Muscle of leg (tissue), 11 donors: Measurements from ENCODE around the gene ALG12. TPM values are rescaled to one million over a fixed set of nuclear protein-coding genes. Genes with fewer than 3 reads are reported as not detected.

ENCODE experiments used
- DNase-seq: peaks from one replicate; pipeline ENCODE4 v3.0.0; 2013
- H3K27ac ChIP-seq: one replicate; pipeline ENCODE4 v1.5.1; 2013; ENCODE audit warnings: mild to moderate bottlenecking, low read length, control low read depth
- H3K27me3 ChIP-seq: one replicate; pipeline ENCODE4 v1.6.1; 2013; ENCODE audit warnings: low read length; ENCODE audit not compliant: control insufficient read depth, insufficient read depth
- H3K36me3 ChIP-seq: one replicate; pipeline ENCODE4 v1.6.1; 2013; ENCODE audit warnings: low read length; ENCODE audit not compliant: control insufficient read depth, insufficient read depth
- H3K4me1 ChIP-seq: one replicate; pipeline ENCODE4 v1.6.1; 2013; ENCODE audit warnings: low read length; ENCODE audit not compliant: control insufficient read depth, insufficient read depth
- H3K4me3 ChIP-seq: one replicate; pipeline ENCODE4 v1.5.1; 2013; ENCODE audit warnings: low read length, control low read depth
- H3K9me3 ChIP-seq: replicated peaks from 2 replicates; pipeline ENCODE4 v1.6.1; 2013; ENCODE audit warnings: low read depth, low read length; ENCODE audit not compliant: control insufficient read depth
- WGBS: methylation state at CpG from one replicate; pipeline ENCODE4 v1.1.5; 2013; ENCODE audit warnings: missing lambda C conversion rate; ENCODE audit not compliant: insufficient coverage; 5-methylcytosine and 5-hydroxymethylcytosine counted together
- polyA plus RNA-seq, 8 donors: library from polyadenylated mRNA; unstranded; fragments of 120-200 nt; gene quantifications; one replicate each; pipeline versions ENCODE4 v1.2.1 to v1.2.3, GENCODE V29; 2013; ENCODE audit warnings: inconsistent platforms in 1 of 8, low replicate concordance in 1 of 8; ENCODE audit not compliant: insufficient read length in 8 of 8, insufficient read depth in 1 of 8
- total RNA-seq: library from RNA; stranded (reverse); fragments of 120-200 nt; gene quantifications from one replicate; pipeline ENCODE4 v1.2.4, GENCODE V29; 2013

Gene ALG12
- total and polyA plus RNA-seq, 9 donors = 6.6 to 19.1 (median 15.8) TPM

DNA sequence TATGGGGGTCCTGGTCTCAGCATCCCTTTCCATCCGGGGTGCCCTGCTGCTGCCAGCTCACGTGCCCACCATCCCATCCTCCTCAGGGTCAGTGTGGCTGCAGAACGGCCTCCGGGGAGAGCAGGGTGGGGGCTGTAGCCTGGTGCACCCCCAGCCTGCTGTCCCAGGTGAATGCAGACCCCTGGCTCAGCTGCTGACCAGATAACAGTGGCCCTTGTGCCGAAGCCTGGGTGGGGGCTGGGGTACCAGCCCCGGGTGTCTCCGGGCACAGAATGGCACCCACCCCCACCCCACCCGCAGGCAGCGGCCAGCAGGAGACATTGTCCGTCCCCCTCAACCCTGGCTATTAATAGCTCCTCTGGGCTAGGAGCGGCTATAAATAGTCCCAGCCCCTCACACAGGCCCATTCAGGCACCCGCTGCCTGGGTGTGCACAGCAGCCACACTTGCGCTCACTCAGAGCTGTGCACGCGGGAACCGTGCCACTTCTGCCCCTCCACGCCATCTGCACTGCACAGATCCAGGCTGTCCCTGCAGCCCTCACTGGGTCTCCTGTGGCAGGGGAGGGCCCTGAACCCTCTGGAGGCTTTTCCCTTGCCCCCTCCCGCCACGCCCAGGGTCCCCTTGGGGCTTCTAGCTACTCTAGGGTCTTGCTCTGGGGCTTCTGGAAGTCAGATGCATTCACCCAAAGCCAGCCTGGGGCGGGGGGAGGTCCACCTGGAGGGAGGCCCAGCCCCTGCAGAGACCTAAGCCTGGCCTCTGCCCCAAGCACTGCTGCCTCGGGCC lies 18.9 kb upstream of the ALG12 start:
- no peaks in the 10 kb centered on the region for H3K27me3 ChIP-seq
- no peaks in the 10 kb centered on the region for H3K9me3 ChIP-seq
- no peak overlapping the region for H3K4me3 ChIP-seq
- 61% methylated on average over 20 of the region's 21 CpGs for WGBS
- H3K4me1 ChIP-seq = peaks cover 45% of the 10 kb centered on the region
- peak overlapping the region; percentile 87 for H3K27ac ChIP-seq
- DNase-seq = peak; percentile 66
- H3K36me3 ChIP-seq = no peaks in the 10 kb centered on the region

DNA sequence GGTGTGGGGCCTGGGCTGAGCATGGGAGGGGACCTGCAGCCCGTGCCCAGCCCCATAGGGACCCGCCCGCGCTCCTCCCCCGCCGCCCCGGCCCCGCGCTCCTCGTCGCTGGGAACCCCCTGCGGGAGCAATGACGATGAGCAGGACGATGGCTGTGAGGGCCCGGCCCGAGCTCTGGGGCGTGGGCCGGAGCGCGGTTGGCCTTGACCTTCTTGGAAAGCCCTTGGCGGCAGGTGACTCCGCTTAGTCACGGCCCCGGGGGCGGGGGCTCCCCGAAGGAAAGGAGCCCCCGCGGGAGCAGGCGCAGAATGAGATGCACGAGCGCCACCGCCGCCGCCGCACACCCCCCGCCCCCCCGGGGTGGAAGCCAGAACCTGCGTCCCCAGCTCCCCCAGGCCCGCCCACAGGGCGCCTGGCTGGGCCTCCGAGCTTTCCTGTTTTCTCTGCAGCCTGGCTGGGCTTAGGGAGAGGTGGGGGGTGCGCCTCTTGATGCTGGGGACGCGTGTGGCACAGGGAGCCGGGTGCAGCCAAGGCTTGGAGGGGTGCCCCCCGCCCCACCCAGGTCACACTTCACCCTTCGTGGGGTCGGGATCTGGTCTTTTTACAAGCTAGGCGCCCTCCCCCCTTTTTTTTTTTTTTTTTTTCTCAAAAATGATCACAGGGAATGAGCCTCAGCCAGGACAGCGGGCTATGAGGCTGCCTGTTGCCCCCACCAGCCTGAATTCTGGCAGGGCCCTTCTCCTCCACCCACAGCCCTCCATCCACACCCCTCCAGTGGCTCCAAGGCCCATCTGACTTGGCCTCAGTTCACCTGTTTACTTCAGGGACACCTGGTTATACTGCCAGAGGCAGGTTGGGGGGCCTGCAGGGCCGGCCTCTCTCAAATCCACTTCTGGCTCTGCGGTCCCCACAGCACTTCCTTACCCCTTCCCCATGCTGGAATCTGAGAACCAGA lies 18.1 kb upstream of the ALG12 start:
- 3% methylated on average over 42 of the region's 52 CpGs for WGBS
- DNase-seq = peak; percentile 83
- peaks cover 50% of the 10 kb centered on the region for H3K4me1 ChIP-seq

DNA sequence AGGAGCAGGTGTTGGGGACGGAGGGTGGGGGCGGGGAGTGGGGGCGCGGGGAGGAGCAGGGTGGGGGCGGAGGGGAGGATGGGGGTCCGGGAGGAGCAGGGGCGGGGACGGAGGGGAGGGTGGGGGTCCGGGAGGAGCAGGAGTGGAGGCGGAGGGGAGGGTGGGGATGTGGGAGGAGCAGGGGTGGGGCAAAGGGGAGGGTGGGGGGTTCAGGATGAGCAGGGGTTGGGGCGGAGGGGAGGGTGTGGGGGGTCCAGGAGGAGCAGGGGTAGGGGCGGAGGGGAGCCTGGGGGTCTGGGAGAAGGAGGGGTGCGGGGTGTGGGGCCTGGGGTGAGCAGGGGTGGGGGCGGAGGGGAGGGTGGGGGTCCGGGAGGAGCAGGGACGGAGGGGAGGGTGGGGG lies 17.3 kb upstream of the ALG12 start:
- H3K36me3 ChIP-seq = no peaks in the 10 kb centered on the region
- H3K27me3 ChIP-seq = peaks cover under 1% of the 10 kb centered on the region
- H3K9me3 ChIP-seq = no peaks in the 10 kb centered on the region
- H3K27ac ChIP-seq = no peak overlapping the region
- DNase-seq = no peak
- no peak overlapping the region for H3K4me3 ChIP-seq
- H3K4me1 ChIP-seq = peaks cover 57% of the 10 kb centered on the region
- WGBS = no CpG with 5 or more reads among the region's 16 CpGs

More for the DNA sequence above, 18.1 kb upstream of the ALG12 start:
- Histone ChIP-seq H3K36me3 (no peaks in the 10 kb centered on the region), H3K27ac (peak overlapping the region; percentile 87), H3K9me3 (no peaks in the 10 kb centered on the region), H3K27me3 (no peaks in the 10 kb centered on the region), H3K4me3 (peak overlapping the region; percentile 29)

DNA sequence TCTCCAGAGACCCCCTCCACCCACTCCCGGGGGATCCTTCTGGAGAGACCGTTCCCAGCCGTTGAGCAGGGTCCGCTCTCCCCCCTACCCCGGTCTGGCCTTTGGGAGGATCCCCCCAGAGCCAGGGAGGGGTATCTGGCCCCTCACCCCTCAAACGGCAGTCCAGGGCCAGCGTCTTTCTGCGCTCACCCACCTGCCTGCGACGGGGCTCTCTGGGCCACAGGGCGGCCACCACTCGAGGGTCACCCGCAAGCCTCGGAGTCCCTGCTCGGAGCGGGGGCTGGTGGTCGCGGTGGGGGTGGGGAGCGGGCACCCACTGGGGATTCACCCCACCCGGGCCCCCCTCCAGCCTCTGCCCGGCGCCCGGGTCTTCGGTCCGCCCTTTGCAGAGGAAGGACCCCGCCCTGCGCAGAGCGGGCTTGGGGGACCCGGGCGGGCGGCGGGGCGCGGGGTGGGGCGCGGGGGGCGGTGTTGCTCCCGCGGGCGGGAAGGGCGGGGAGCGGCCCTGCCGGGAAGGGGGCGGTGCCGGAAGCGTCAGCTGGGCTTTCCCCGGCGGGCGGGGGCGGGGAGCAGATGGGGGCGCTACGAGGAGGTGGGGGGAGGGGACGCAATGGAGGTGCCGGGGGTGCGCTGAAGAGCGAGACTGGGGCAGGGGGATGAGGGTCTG lies 16.8 kb upstream of the ALG12 start:
- Histone ChIP-seq H3K9me3 (no peaks in the 10 kb centered on the region), H3K27me3 (peaks cover 2% of the 10 kb centered on the region), H3K4me3 (peak overlapping the region; percentile 29), H3K27ac (peak overlapping the region; percentile 71), H3K36me3 (no peaks in the 10 kb centered on the region), H3K4me1 (peaks cover 63% of the 10 kb centered on the region)
- DNase-seq = peak; percentile 77
- 10% methylated on average over 11 of the region's 56 CpGs for WGBS

DNA sequence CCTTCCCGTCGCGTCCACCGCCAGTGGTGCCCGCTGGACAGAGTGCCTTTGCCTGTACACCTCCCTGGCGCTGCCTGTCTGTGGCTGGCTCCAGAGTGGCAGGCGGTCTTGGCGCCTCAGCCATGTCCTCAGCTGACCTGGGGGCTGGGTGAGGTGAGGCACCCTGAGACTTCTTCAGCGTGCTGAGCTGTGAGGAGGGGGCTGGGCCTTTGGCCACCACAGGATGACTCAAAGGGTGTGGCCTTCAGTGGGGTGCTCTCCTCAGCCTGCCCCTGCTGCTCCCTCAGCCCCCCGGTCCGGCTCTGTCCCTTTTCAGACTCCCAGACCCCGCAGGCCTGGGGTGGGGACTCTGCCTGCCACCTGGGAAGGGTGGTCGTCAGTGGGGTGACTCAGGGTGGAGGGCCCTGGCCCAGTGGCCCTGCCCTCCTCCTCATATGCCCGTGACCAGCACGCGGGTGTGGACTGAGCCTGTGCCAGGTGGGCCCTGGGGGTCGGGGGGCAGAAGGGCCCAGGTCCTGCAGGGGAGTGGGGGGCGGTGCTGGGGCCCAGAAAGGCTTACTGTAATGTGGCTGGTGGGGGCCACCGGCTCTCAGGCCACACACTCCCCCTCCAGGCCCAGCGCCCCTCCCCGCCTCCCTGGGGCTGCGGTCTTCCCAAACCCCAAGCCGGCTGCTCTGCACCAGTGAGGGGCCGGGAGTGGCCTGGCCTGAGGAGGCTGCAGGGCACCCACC lies 16.1 kb upstream of the ALG12 start:
- peak overlapping the region; percentile 29 for H3K4me3 ChIP-seq
- 63% methylated on average over 11 of the region's 24 CpGs for WGBS
- H3K36me3 ChIP-seq = no peaks in the 10 kb centered on the region
- peaks cover 64% of the 10 kb centered on the region for H3K4me1 ChIP-seq
- no peaks in the 10 kb centered on the region for H3K9me3 ChIP-seq
- peak overlapping the region; percentile 71 for H3K27ac ChIP-seq
- peaks cover 6% of the 10 kb centered on the region for H3K27me3 ChIP-seq
- no peak for DNase-seq

DNA sequence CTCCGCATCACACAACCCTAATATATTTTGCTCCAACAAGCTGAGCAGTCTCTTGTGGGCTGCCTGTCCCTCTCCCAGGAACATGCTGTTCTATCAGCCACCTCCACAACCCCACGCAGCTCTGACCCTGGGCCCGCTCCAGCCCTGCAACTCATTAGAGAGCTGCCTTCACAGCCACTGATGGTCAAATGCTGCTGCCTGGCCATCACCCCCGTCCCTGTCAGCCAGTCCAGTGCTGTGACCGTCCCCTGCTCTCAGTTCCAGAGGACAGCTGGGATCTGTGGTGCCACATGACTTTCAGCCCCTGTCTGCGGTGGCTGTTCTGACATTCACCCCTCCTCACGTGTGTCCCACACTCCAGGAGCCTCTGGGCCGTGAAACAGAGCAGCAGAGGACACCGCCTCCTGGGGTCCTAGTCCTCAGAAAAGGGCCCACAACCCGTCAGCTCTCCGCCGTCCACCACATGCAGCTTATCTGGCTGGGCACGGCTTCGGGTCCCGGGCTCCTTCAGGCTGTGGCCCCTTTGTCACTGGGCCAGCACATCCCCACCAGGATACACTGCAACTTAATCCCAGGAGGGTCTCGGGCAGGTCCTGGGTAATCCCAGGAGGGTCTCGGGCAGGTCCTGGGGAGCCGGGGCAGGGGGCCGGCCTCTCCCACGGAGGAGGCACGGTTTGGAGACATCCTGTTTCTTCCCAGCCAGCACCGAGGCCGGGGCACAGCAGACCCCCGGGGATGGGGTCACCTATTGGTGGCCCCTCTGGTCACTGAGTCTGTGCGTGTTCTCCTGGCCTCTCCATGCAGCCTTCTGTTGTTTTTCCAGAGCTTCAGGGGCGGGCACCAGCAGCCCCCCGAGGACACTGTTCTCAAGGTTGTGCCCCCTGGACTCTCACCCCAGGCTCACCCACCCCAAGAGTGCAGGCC lies 15.3 kb upstream of the ALG12 start:
- peak; percentile 66 for DNase-seq

DNA sequence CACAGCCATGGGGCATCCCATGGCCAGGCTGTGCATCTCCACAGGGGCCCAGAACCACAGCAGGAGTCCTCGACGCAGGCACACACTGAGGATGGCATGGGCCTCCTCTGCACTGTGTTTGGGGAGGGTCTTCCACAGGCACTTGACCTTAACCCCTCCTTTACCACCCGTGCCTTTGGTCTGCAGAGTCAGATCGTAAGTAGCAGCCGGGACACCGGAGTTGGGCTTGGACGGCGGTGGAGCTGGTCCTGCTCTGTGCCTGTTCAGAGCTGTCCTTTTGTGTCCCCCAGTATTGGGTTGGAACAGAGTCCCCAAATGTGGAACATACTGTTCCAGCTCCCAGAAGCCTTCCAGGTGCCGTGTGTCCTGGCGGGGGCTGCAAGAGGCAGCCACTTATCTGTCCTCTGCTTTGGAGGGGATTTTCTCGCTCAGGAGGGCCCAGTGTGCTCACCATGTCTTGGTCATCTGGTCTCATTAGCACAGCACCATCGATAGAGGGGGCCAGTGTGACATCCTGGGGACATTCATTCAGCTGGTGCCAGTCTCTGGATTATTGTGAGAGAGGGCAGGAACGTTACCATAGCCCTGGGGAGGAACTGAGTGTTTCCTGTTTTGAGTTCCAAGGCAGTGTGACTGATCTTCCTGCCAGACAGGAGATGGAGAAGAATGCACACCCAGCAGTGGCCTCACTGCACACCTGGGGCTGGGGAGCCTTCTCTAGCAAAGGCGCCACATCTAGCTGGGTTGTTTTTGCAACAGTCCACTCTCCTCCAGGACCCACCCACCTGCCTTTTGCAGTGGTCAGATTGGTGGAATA lies 12.6 kb upstream of the ALG12 start:
- DNase-seq = peak; percentile 77
- peaks cover 6% of the 10 kb centered on the region for H3K27me3 ChIP-seq
- no peak overlapping the region for H3K27ac ChIP-seq
- H3K4me3 ChIP-seq = no peak overlapping the region
- peaks cover 39% of the 10 kb centered on the region for H3K4me1 ChIP-seq
- H3K36me3 ChIP-seq = peaks cover 3% of the 10 kb centered on the region
- WGBS = 48% methylated on average over 7 of the region's 14 CpGs
- H3K9me3 ChIP-seq = no peaks in the 10 kb centered on the region

More for the DNA sequence above, 15.3 kb upstream of the ALG12 start:
- Histone ChIP-seq H3K4me3 (no peak overlapping the region), H3K27ac (peak overlapping the region; percentile 42), H3K27me3 (peaks cover 6% of the 10 kb centered on the region), H3K9me3 (no peaks in the 10 kb centered on the region), H3K4me1 (peaks cover 64% of the 10 kb centered on the region), H3K36me3 (no peaks in the 10 kb centered on the region)
- 59% methylated on average over 25 of the region's 27 CpGs for WGBS

DNA sequence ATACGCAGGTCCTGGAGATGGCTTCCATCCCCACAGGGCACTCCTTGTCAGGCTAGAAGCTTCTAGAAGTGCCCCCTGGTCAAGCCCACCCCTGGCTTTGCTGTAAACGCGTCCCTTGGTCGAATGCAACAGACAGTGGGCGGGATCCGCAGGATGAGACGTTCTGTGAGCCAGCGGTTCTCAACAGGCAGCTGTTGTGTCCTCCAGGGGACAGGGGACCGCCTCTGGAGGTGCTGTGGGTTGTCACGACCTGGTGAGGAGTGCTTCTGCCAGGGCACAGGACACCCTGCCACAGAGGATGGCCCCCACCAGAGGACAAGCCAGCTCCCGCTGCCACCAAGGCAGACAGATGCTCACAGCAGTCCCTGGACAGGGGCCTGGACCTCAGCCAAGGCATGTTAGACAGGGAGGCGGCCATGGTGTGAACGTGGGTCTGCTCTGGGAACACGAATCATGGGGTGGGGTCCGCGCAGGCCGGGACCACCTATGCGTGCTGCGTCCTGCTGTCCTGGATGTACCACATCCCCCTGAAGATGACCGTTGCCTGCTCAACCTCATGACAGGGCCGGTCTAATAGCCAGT lies 11.8 kb upstream of the ALG12 start:
- H3K36me3 ChIP-seq = peaks cover 3% of the 10 kb centered on the region
- H3K4me1 ChIP-seq = peaks cover 39% of the 10 kb centered on the region
- H3K27me3 ChIP-seq = peaks cover 6% of the 10 kb centered on the region
- DNase-seq = no peak
- no peak overlapping the region for H3K4me3 ChIP-seq
- 54% methylated on average over 21 of the region's 21 CpGs for WGBS
- H3K27ac ChIP-seq = no peak overlapping the region
- no peaks in the 10 kb centered on the region for H3K9me3 ChIP-seq
